ENCODE measurements around the gene A4GNT.
"Not testable (repeated sequence)": the region's sequence is repeated elsewhere in the genome, so short reads cannot be mapped to it uniquely, and the experiment has no call there.

The A4GNT gene

GRCh38 chr3:138118612-138119422 lies 13.4 kb downstream of the A4GNT start:
- peak; percentile 77 for DNase-seq (ENCODE audit: low spot score)

GRCh38 chr3:138114988-138115971 lies 16.9 kb downstream of the A4GNT start, which contains the start of gene DZIP1L:
DZIP1L (minus strand) TSS chr3:138115608; CDS start chr3:138103971, 11,637 bp downstream.
- peak; percentile 66 for DNase-seq (ENCODE audit: low spot score)

- no peak for DNase-seq (ENCODE audit: low spot score)
Measured at GRCh38 chr3:138114431-138114918, 17.7 kb downstream of the A4GNT start.

GRCh38 chr3:138113326-138113725 lies 18.9 kb downstream of the A4GNT start:
- no peak for DNase-seq (ENCODE audit: low spot score)

- no peak for DNase-seq (ENCODE audit: low spot score)
Measured at GRCh38 chr3:138112362-138112761, 19.8 kb downstream of the A4GNT start.

GRCh38 chr3:138105598-138105997 lies 26.6 kb downstream of the A4GNT start:
- DNase-seq (ENCODE audit: low spot score) = no peak

- no peak for DNase-seq (ENCODE audit: low spot score)
Measured at GRCh38 chr3:138103466-138103865, 28.7 kb downstream of the A4GNT start.

GRCh38 chr3:138101351-138101940 lies 30.7 kb downstream of the A4GNT start:
- DNase-seq (ENCODE audit: low spot score) = not testable (repeated sequence)

GRCh38 chr3:138099417-138099816 lies 32.8 kb downstream of the A4GNT start:
- DNase-seq (ENCODE audit: low spot score) = no peak

- DNase-seq (ENCODE audit: low spot score) = peak; percentile 66
Measured at GRCh38 chr3:138097192-138098172, 34.7 kb downstream of the A4GNT start.

GRCh38 chr3:138093721-138094120 lies 38.5 kb downstream of the A4GNT start:
- DNase-seq (ENCODE audit: low spot score) = no peak

- DNase-seq (ENCODE audit: low spot score) = no peak
Measured at GRCh38 chr3:138092023-138092422, 40.2 kb downstream of the A4GNT start.

GRCh38 chr3:138089091-138089490 lies 43.1 kb downstream of the A4GNT start:
- no peak for DNase-seq (ENCODE audit: low spot score)

GRCh38 chr3:138085745-138086144 lies 46.4 kb downstream of the A4GNT start:
- DNase-seq (ENCODE audit: low spot score) = not testable (repeated sequence)

- DNase-seq (ENCODE audit: low spot score) = no peak
Measured at GRCh38 chr3:138084196-138084595, 48.0 kb downstream of the A4GNT start.

GRCh38 chr3:138082992-138083386 lies 49.2 kb downstream of the A4GNT start:
- no peak for DNase-seq (ENCODE audit: low spot score)

GRCh38 chr3:138082085-138082991 lies 49.9 kb downstream of the A4GNT start:
- no peak for DNase-seq (ENCODE audit: low spot score)

GRCh38 chr3:138081371-138082084 lies 50.7 kb downstream of the A4GNT start:
- no peak for DNase-seq (ENCODE audit: low spot score)

- no peak for DNase-seq (ENCODE audit: low spot score)
Measured at GRCh38 chr3:138079901-138080300, 52.3 kb downstream of the A4GNT start.

Measured in HuH-7.5 (cell line).